Mesenchymal stem cell (in vitro differentiated cells and primary cell): ENCODE data around the gene PVR.

Experiments
- DNase-seq: peaks from one replicate; pipeline ENCODE4 v3.0.0-alpha.2; 2013
- H2AFZ ChIP-seq: one replicate; pipeline ENCODE4 v1.6.1; 2013; ENCODE audit warnings: low read depth, mild to moderate bottlenecking, control low read depth, inconsistent platforms, low read length, moderate library complexity
- H2AK5ac ChIP-seq: 2 replicates; pipeline ENCODE4 v1.6.1; 2013; ENCODE audit warnings: low read length, moderate library complexity, mild to moderate bottlenecking, inconsistent platforms; ENCODE audit not compliant: severe bottlenecking
- H2BK120ac ChIP-seq: one replicate; pipeline ENCODE4 v1.6.1; 2013; ENCODE audit warnings: low read depth, mild to moderate bottlenecking, inconsistent platforms, low read length, moderate library complexity
- H2BK12ac ChIP-seq, 2 experiments: one replicate each; pipeline ENCODE4 v1.6.1; 2013; ENCODE audit warnings: inconsistent platforms in 2 of 2, low read length in 2 of 2, mild to moderate bottlenecking in 2 of 2, moderate library complexity in 2 of 2, control low read depth in 1 of 2
- H2BK15ac ChIP-seq: one replicate; pipeline ENCODE4 v1.6.1; 2013; ENCODE audit warnings: mild to moderate bottlenecking, low read depth, inconsistent platforms; ENCODE audit not compliant: poor library complexity, severe bottlenecking
- H2BK5ac ChIP-seq: 2 replicates; pipeline ENCODE4 v1.6.1; 2013; ENCODE audit warnings: low read depth, mild to moderate bottlenecking, low read length, control low read depth, inconsistent platforms; ENCODE audit not compliant: poor library complexity, severe bottlenecking
- H3K14ac ChIP-seq, 2 experiments: one replicate each; pipeline ENCODE4 v1.6.1; 2013; ENCODE audit warnings: inconsistent platforms in 2 of 2, low read length in 2 of 2, control low read depth in 1 of 2, mild to moderate bottlenecking in 1 of 2, moderate library complexity in 1 of 2
- H3K18ac ChIP-seq, 2 experiments: one replicate each; pipeline ENCODE4 v1.6.1; 2013; ENCODE audit warnings: inconsistent platforms in 2 of 2, low read length in 2 of 2, control low read depth in 1 of 2, low read depth in 1 of 2, mild to moderate bottlenecking in 1 of 2
- H3K23ac ChIP-seq, 2 experiments: one replicate each; pipeline ENCODE4 v1.6.1; 2013; ENCODE audit warnings: inconsistent platforms in 2 of 2, low read length in 2 of 2, mild to moderate bottlenecking in 2 of 2, moderate library complexity in 2 of 2, control low read depth in 1 of 2
- H3K27ac ChIP-seq: 2 replicates; pipeline ENCODE4 v1.5.1; 2013; ENCODE audit warnings: mild to moderate bottlenecking, moderate library complexity, low read length, control low read depth, inconsistent platforms; ENCODE audit not compliant: poor library complexity, severe bottlenecking
- H3K27me3 ChIP-seq, 2 experiments: 2 replicates each; pipeline versions ENCODE4 v1.6.1 to v1.7.0; 2013; ENCODE audit warnings: low read length in 2 of 2, mild to moderate bottlenecking in 2 of 2, moderate library complexity in 2 of 2, control low read depth in 1 of 2, inconsistent platforms in 1 of 2; ENCODE audit not compliant: control insufficient read depth in 1 of 2, insufficient read depth in 1 of 2
- H3K36me3 ChIP-seq, 2 experiments: 2 replicates each; pipeline versions ENCODE4 v1.6.1 to v1.7.0; 2013; ENCODE audit warnings: low read length in 2 of 2, control low read depth in 1 of 2, inconsistent platforms in 1 of 2, low read depth in 1 of 2, mild to moderate bottlenecking in 1 of 2; ENCODE audit not compliant: insufficient read depth in 2 of 2, control insufficient read depth in 1 of 2
- H3K4ac ChIP-seq, 2 experiments: one replicate each; pipeline ENCODE4 v1.6.1; 2013; ENCODE audit warnings: inconsistent platforms in 2 of 2, low read length in 2 of 2, mild to moderate bottlenecking in 2 of 2, moderate library complexity in 2 of 2, control low read depth in 1 of 2, low read depth in 1 of 2
- H3K4me1 ChIP-seq: 2 replicates; pipeline ENCODE4 v1.6.1; 2013; ENCODE audit warnings: low read depth, low read length, control low read depth; ENCODE audit not compliant: control insufficient read depth, insufficient read depth
- H3K4me2 ChIP-seq: 2 replicates; pipeline ENCODE4 v1.6.1; 2013; ENCODE audit warnings: low read length, mild to moderate bottlenecking, inconsistent platforms; ENCODE audit not compliant: poor library complexity, severe bottlenecking
- H3K4me3 ChIP-seq, 2 experiments: 2 replicates each; pipeline versions ENCODE4 v1.5.1 to v1.7.0; 2013; ENCODE audit warnings: low read length in 2 of 2, mild to moderate bottlenecking in 2 of 2, control low read depth in 1 of 2, low read depth in 1 of 2; ENCODE audit not compliant: insufficient read depth in 1 of 2
- H3K79me1 ChIP-seq: replicated peaks from 2 replicates; pipeline ENCODE4 v1.6.1; 2013; ENCODE audit warnings: mild to moderate bottlenecking, control low read depth, low read length, inconsistent platforms; ENCODE audit not compliant: poor library complexity, severe bottlenecking
- H3K9ac ChIP-seq: 2 replicates; pipeline ENCODE4 v1.7.0; 2013; ENCODE audit warnings: mild to moderate bottlenecking, low read length, moderate library complexity
- H3K9me3 ChIP-seq: 2 replicates; pipeline ENCODE4 v1.7.0; 2013; ENCODE audit warnings: mild to moderate bottlenecking, low read length; ENCODE audit not compliant: control insufficient read depth
- H4K8ac ChIP-seq: one replicate; pipeline ENCODE4 v1.6.1; 2013; ENCODE audit warnings: inconsistent platforms, mild to moderate bottlenecking, low read length, moderate library complexity
- H4K91ac ChIP-seq: one replicate; pipeline ENCODE4 v1.6.1; 2013; ENCODE audit warnings: mild to moderate bottlenecking, low read length, inconsistent platforms
- WGBS: methylation state at CpG from one replicate; pipeline ENCODE4 v1.1.7; 2013; ENCODE audit warnings: mixed read lengths; 5-methylcytosine and 5-hydroxymethylcytosine counted together

The PVR gene

DNA sequence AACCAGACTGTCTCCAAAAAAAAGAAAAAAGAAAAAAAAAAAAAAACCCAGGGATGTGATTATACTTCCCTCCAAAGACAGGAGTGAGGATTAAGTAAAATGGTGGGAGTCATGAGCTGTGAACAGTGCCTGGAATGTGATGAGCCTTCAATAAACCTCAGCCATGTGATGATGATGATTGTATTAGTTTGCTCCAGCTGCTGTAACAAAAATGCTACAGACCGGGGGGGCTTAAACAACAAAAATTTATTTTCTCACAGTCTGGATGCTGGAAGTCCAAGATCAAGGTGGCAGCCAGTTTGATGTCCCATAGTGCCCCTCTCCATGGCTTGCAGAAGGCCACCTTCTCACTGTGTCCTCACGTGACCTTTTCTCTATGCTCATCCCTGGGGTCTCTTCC, 8.9 kb upstream of the PVR start:
- peaks cover 2% of the 10 kb centered on the region for H3K79me1 ChIP-seq
- H3K9me3 ChIP-seq: no peaks in the 10 kb centered on the region
- H3K18ac ChIP-seq: no peak overlapping the region
- H3K36me3 ChIP-seq: peaks cover 0 to 4% of the 10 kb centered on the region in 2 experiments
- H2BK5ac ChIP-seq: no peak overlapping the region
- no peak overlapping the region for H3K14ac ChIP-seq
- H3K9ac ChIP-seq: no peak overlapping the region
- no peak overlapping the region for H3K23ac ChIP-seq
- H2BK15ac ChIP-seq: no peak overlapping the region
- no peak overlapping the region for H2BK120ac ChIP-seq
- no peak overlapping the region for H3K27ac ChIP-seq
- peaks cover 14% of the 10 kb centered on the region for H3K4me1 ChIP-seq
- H4K8ac ChIP-seq: no peak overlapping the region
- H2BK12ac ChIP-seq: no peak overlapping the region
- no peak for DNase-seq
- no peak overlapping the region for H3K4ac ChIP-seq
- WGBS: 86% methylated on average over 2 of the region's 2 CpGs
- peaks cover 0 to 10% of the 10 kb centered on the region in 2 experiments for H3K27me3 ChIP-seq
- no peak overlapping the region for H3K4me3 ChIP-seq
- no peak overlapping the region for H2AK5ac ChIP-seq
- H3K4me2 ChIP-seq: no peak overlapping the region
- H2AFZ ChIP-seq: no peak overlapping the region
- no peak overlapping the region for H4K91ac ChIP-seq

DNA sequence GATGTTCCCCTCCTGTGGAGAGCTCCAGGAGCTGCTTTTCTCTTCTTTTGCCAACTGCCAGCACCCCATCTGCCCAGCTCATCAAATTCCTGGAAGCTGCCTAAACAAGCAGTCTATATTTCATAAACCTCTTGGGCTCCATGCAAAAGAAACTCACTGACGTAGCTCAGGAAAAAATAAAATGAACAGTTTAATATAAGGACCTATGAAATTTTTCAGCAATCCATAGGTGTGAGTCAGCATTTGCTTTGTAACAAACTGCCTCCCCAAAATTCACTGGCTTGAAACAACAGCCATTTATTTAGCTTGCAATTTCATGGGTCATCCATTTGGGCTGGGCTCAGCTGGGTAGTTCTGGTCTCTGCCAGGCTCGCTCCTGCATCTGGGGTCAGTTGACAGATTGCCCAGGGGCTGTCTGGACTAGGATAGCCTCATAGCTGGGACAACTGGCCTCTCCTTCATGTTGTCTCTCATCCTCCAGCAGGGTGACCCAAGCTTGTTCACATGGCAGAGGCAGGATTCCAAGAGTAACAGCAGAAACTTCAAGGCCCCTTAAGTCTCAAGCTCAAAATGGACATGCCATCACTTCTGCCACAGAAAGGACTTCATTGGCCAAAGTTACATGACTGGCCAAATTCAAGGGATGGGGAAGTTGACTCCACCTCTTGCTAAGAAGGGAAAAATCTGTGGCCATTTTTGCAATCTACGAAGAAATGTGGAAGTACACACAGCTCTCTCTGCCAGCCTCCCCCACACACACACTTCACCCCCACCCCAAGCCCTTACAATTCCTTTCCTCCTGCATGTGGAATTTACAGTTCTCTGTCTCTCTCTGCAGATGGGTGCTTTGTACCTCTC, 7.9 kb upstream of the PVR start:
- Histone ChIP-seq H3K4me2 (peak overlapping the region; percentile 8), H4K8ac (no peak overlapping the region), H2AK5ac (peak overlapping the region; percentile 93), H2BK12ac (no peak overlapping the region), H3K79me1 (peaks cover 2% of the 10 kb centered on the region), H3K4ac (no peak overlapping the region), H3K23ac (no peak overlapping the region), H3K14ac (no peak overlapping the region), H3K27me3 (peaks cover 0 to 10% of the 10 kb centered on the region in 2 experiments), H3K4me3 (no peak overlapping the region), H2AFZ (no peak overlapping the region), H3K9ac (no peak overlapping the region), H3K36me3 (no peaks in the 10 kb centered on the region), H4K91ac (no peak overlapping the region), H3K4me1 (peaks cover 19% of the 10 kb centered on the region), H3K9me3 (no peaks in the 10 kb centered on the region), H2BK120ac (no peak overlapping the region), H3K27ac (peak overlapping the region; percentile 68), H2BK5ac (peak overlapping the region; percentile 35), H2BK15ac (no peak overlapping the region), H3K18ac (no peak overlapping the region)
- DNase-seq: no peak
- WGBS: 97% methylated on average over 2 of the region's 3 CpGs

DNA sequence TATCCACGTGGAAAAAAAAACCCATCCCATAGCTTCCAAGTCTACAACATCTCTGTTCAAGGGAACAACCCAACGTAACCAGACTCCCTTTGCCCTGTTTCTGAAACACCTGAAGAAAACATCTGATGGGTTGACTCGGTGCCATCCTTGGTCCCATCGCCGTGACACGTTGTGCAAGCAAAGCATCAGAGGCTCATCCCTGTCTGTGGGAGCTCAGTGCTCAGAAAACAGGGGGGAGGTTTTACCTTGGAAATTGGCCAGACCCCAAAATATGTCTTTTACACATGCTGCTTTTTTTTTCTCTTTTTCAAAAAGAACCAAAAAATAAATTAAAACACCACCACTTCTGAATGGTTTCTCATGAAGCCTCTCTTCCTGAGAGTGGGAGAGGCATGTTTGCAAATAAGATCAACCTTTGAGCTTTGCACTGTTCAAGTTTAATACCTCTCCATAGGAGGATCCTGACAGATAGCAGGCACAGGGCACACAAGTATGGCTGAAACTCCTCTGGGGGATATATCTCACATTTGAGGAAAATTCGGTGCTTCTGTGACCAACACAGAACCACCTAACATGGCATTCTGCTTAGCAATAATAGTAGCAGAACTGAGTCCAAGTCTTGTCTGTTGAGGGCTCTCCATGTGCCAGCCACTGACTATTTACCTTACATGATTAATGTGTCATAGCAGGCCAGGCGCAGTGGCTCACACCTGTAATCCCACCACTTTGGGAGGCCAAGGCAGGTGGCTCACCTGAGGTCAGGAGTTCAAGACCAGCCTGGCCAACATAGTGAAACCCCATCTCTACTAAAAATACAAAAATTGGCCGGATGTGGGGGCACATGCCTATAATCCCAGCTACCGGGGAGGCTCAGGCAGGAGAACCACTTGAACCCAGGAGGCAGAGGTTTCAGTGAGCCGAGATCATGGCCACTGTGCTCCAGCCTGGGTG, 7.0 kb upstream of the PVR start:
- Histone ChIP-seq H3K4me1 (peaks cover 19% of the 10 kb centered on the region), H3K79me1 (peaks cover 6% of the 10 kb centered on the region), H3K9ac (no peak overlapping the region), H4K91ac (no peak overlapping the region), H2AK5ac (peak overlapping the region; percentile 93), H2AFZ (no peak overlapping the region), H3K18ac (no peak overlapping the region), H2BK12ac (no peak overlapping the region), H3K4ac (no peak overlapping the region), H3K27ac (no peak overlapping the region), H3K14ac (no peak overlapping the region), H2BK120ac (no peak overlapping the region), H2BK5ac (peak overlapping the region; percentile 35), H2BK15ac (no peak overlapping the region), H3K9me3 (no peaks in the 10 kb centered on the region), H4K8ac (no peak overlapping the region), H3K4me3 (no peak overlapping the region), H3K36me3 (no peaks in the 10 kb centered on the region), H3K4me2 (no peak overlapping the region), H3K23ac (no peak overlapping the region), H3K27me3 (peaks cover 0 to 10% of the 10 kb centered on the region in 2 experiments)
- DNase-seq: no peak
- 85% methylated on average over 11 of the region's 11 CpGs for WGBS

DNA sequence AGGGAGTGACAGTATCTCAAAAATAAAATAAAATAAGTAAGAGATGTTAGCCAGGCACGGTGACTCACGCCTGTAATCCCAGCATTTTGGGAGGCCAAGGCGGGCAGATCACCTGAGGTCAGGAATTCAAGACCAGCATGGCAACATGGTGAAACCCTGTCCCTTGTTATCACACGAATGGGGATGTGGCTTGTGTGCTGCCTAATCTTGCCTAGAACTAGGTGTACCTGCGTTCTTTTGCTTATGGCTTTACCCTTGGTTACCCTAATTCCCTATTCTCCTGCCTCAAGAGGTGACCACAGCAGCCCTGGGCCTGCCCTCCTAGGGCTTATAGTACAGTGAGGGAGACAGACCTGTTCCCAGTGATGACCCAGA, 6.3 kb upstream of the PVR start:
- peaks cover 21% of the 10 kb centered on the region for H3K4me1 ChIP-seq
- no peak overlapping the region for H4K91ac ChIP-seq
- H3K36me3 ChIP-seq: no peaks in the 10 kb centered on the region
- no peak overlapping the region for H2BK5ac ChIP-seq
- H3K79me1 ChIP-seq: peaks cover 8% of the 10 kb centered on the region
- no peak overlapping the region for H2BK120ac ChIP-seq
- no peak overlapping the region for H2BK15ac ChIP-seq
- peaks cover 0 to 10% of the 10 kb centered on the region in 2 experiments for H3K27me3 ChIP-seq
- H3K9me3 ChIP-seq: no peaks in the 10 kb centered on the region
- no peak overlapping the region for H4K8ac ChIP-seq
- WGBS: 95% methylated on average over 5 of the region's 5 CpGs
- H3K27ac ChIP-seq: no peak overlapping the region
- H3K18ac ChIP-seq: no peak overlapping the region
- no peak overlapping the region for H3K23ac ChIP-seq
- peak overlapping the region; percentile 42 for H2AK5ac ChIP-seq
- no peak overlapping the region for H2AFZ ChIP-seq
- H3K4ac ChIP-seq: no peak overlapping the region
- no peak overlapping the region for H3K4me3 ChIP-seq
- no peak for DNase-seq
- no peak overlapping the region for H2BK12ac ChIP-seq
- no peak overlapping the region for H3K4me2 ChIP-seq
- peak overlapping the region in 1 of 2 experiments; percentile 36 for H3K14ac ChIP-seq
- H3K9ac ChIP-seq: no peak overlapping the region
